ENCODE results near the gene ACTG1.

DNA sequence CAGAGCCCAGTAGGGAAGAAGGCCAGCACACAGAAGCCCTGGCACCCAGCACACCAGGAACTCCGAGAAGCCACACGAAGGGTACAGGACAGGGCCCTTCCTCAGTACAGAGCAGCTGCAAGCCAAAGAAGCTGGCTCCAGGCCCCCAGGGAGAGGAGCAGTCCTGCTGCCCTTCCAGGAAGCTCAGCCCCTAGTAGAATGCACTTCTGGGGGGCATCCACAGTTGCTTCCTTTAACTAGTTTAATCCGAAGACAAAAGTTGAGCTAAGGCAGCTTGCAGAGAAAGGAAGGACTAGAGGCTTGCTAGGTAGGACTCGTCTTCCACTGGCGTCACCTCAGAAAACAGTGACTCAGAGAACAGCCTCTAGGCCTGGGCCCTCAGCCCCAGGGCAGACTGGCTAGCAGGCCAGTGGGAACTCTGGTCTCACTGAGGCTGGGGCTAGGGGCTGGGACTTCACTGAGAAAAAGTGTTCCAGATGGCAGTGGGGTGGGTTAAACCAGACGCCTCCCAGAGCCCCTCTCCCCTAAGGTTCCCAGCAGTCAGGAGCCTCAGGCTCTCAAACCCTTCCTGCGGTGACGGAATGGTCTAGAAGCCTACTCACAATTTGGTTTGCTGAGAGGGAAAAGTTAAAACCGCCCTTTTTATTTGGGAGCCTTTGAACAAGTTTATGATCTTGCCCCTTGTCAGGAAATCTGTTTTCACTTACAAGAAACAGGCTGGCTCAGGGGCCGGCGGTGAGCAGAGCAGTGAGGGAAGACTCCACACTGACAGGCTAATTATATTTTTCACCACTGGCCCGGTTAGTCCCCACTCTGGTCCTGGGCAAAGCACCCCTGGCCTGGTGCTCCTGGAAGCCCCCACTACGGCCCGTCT, 41.4 kb downstream of the ACTG1 start:
- TF ChIP-seq POLR2A (IDR thresholded peaks at IDR 0.05) (no peak), CTCF (IDR thresholded peaks at IDR 0.05) (no peak)

All from Peyer's patch (tissue), 4 donors.